ENCODE measurements around the gene CACNA1H.

CACNA1H gene

GRCh38 chr16:1121601-1122397 is 31.1 kb upstream of the CACNA1H start:
- no peak overlapping the region for H3K4me3 ChIP-seq (ENCODE audit: low read depth, low read length)
- TF ChIP-seq, protein P1, sequence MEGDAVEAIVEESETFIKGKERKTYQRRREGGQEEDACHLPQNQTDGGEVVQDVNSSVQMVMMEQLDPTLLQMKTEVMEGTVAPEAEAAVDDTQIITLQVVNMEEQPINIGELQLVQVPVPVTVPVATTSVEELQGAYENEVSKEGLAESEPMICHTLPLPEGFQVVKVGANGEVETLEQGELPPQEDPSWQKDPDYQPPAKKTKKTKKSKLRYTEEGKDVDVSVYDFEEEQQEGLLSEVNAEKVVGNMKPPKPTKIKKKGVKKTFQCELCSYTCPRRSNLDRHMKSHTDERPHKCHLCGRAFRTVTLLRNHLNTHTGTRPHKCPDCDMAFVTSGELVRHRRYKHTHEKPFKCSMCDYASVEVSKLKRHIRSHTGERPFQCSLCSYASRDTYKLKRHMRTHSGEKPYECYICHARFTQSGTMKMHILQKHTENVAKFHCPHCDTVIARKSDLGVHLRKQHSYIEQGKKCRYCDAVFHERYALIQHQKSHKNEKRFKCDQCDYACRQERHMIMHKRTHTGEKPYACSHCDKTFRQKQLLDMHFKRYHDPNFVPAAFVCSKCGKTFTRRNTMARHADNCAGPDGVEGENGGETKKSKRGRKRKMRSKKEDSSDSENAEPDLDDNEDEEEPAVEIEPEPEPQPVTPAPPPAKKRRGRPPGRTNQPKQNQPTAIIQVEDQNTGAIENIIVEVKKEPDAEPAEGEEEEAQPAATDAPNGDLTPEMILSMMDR (IDR thresholded peaks at IDR 0.05; ENCODE audit: low read depth, low read length, missing control alignments), result no peak
- DNase-seq (ENCODE audit: low read depth), result no peak

DNA sequence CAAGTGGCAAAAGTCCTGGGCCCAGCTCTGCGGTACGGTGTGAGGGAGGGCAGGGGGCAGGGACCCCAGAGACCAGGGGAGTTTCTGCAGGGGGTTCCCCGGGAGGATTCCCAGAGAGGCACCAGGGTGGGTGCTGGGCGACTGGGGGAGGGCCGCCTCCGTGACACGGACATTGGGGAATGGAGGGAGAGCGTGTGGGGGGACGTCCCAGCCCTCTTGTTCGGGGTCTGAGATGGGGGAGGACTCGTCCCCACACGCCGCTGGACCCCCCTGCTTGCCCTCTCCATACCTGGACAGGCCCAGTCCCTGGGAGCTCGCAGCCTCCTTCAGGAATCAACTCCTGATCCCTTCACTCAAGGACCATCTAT is 30.5 kb upstream of the CACNA1H start:
- no peak for DNase-seq (ENCODE audit: low read depth)
- no peak overlapping the region for H3K4me3 ChIP-seq (ENCODE audit: low read depth, low read length)
- TF ChIP-seq, protein P1 (IDR thresholded peaks at IDR 0.05; ENCODE audit: low read depth, low read length, missing control alignments), result no peak

DNA sequence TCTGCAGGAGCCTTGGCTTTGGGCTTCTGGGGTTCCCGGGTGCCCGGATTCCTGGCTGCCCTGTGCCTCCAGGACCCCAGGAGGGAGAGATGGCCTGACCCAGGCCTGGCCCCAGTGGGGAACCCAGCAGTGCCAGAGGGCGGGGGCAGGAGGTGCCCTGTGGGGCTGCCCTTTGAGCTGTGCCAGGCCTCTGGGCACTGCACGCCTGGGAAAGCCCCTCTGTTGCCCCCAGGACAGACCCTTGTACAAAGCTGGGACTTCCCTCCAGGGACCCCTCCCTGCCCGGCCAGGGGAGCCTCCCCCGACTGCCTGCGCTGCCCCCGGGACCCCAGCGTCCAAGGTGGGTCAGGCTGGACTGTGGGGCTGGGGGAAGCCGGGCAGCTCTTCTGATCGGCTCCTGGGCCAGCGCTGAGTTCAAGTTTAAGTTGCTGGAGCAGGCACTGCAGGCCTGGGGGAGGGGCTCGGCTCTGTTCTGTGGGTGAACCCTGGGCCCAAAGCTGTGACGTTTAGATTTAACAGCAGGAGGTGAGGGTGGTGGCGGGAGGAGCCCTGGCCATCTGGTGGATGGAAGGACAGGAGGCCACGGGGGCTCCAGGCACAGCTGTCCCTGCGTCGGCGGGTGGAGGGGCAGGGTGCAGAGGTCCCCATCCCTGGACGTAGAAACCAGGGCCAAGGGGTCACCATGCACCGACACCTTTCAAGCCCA is 29.2 kb upstream of the CACNA1H start:
- TF ChIP-seq, protein P1 (IDR thresholded peaks at IDR 0.05; ENCODE audit: low read depth, low read length, missing control alignments), result no peak
- no peak overlapping the region for H3K4me3 ChIP-seq (ENCODE audit: low read depth, low read length)
- no peak for DNase-seq (ENCODE audit: low read depth)

GRCh38 chr16:1124291-1124690 is 28.6 kb upstream of the CACNA1H start:
- DNase-seq (ENCODE audit: low read depth), result no peak
- no peak overlapping the region for H3K4me3 ChIP-seq (ENCODE audit: low read depth, low read length)
- TF ChIP-seq, protein P1 (IDR thresholded peaks at IDR 0.05; ENCODE audit: low read depth, low read length, missing control alignments), result no peak

- no peak for DNase-seq (ENCODE audit: low read depth)
- no peak overlapping the region for H3K4me3 ChIP-seq (ENCODE audit: low read depth, low read length)
- TF ChIP-seq, protein P1 (IDR thresholded peaks at IDR 0.05; ENCODE audit: low read depth, low read length, missing control alignments), result no peak
These were observed 28.1 kb upstream of the CACNA1H start for GRCh38 chr16:1124795-1125194.

GRCh38 chr16:1125471-1125870 is 27.4 kb upstream of the CACNA1H start:
- TF ChIP-seq, protein P1 (IDR thresholded peaks at IDR 0.05; ENCODE audit: low read depth, low read length, missing control alignments), result no peak
- H3K4me3 ChIP-seq (ENCODE audit: low read depth, low read length), result no peak overlapping the region
- no peak for DNase-seq (ENCODE audit: low read depth)

Data from GM12864 (cell line).